IMR-90 (cell line): ENCODE results near the gene NTPCR. TPM values are rescaled to one million over a fixed set of nuclear protein-coding genes. Genes with fewer than 3 reads are reported as not detected.

ENCODE experiments used
- ATAC-seq: fragments of 200-7000 bp; cut with Tn5 transposase; 2 replicates; pipeline ENCODE4 v1.9.1; 2020; ENCODE audit warnings: low read depth, mild to moderate bottlenecking, moderate library complexity
- BruUV-seq: library from RNA; stranded (reverse); fragments of 400-500 nt; replicated peaks from 2 replicates; lab custom pipeline; 2021; lab: Mats Ljungman, UMichigan
- CTCF ChIA-PET: fragments of 300-600 bp; formaldehyde crosslinking; extraction: SDS; loops from one replicate; lab custom pipeline; 2021; ENCODE audit warnings: antibody characterized with exemption; lab: Yijun Ruan, JAX
- POLR2A ChIA-PET: fragments of 300-600 bp; sonication (Branson Sonifier 250); formaldehyde crosslinking; loops from one replicate; lab custom pipeline; 2022; ENCODE audit warnings: antibody characterized with exemption; ENCODE audit not compliant: unreplicated experiment; lab: Charles Lee
- DNase-seq: peaks from one replicate; pipeline ENCODE4 v3.0.0; 2013
- H2AFZ ChIP-seq: replicated peaks from 2 replicates; pipeline ENCODE3; 2013; ENCODE audit warnings: low read length, mild to moderate bottlenecking; ENCODE audit not compliant: poor library complexity
- H2AK5ac ChIP-seq: 2 replicates; pipeline ENCODE4 v1.6.1; 2013; ENCODE audit warnings: low read depth, low read length, inconsistent platforms
- H2AK9ac ChIP-seq: replicated peaks from 2 replicates; pipeline ENCODE3; 2013; ENCODE audit warnings: mild to moderate bottlenecking, low read depth, low read length, moderate library complexity; ENCODE audit not compliant: poor library complexity
- H2BK120ac ChIP-seq: 2 replicates; pipeline ENCODE4 v1.6.1; 2013; ENCODE audit warnings: low read depth, low read length, inconsistent platforms
- H2BK15ac ChIP-seq: 3 replicates; pipeline ENCODE4 v1.6.1; 2013; ENCODE audit warnings: low read depth, low read length, inconsistent platforms
- H2BK20ac ChIP-seq: 2 replicates; pipeline ENCODE4 v1.6.1; 2013; ENCODE audit warnings: low read depth, mild to moderate bottlenecking, inconsistent platforms, low read length, moderate library complexity
- H2BK5ac ChIP-seq: 2 replicates; pipeline ENCODE4 v1.6.1; 2013; ENCODE audit warnings: mild to moderate bottlenecking, low read depth, low read length, inconsistent platforms; ENCODE audit not compliant: poor library complexity, severe bottlenecking
- H3K14ac ChIP-seq: replicated peaks from 2 replicates; pipeline ENCODE4 v1.6.1; 2013; ENCODE audit warnings: low read depth, low read length, inconsistent platforms
- H3K18ac ChIP-seq: 2 replicates; pipeline ENCODE4 v1.6.1; 2013; ENCODE audit warnings: low read depth, low read length, control low read depth
- H3K23ac ChIP-seq: 2 replicates; pipeline ENCODE4 v1.6.1; 2013; ENCODE audit warnings: low read depth, low read length, inconsistent platforms
- H3K27ac ChIP-seq: 2 replicates; pipeline ENCODE4 v1.5.1; 2013; ENCODE audit warnings: mild to moderate bottlenecking, control low read depth, low read length; ENCODE audit not compliant: insufficient read depth
- H3K27me3 ChIP-seq: 2 replicates; pipeline ENCODE4 v1.6.1; 2013; ENCODE audit warnings: low read length; ENCODE audit not compliant: control insufficient read depth, insufficient read depth
- H3K36me3 ChIP-seq: 2 replicates; pipeline ENCODE4 v1.6.1; 2013; ENCODE audit warnings: low read length, mixed read lengths; ENCODE audit not compliant: control insufficient read depth, insufficient read depth
- H3K4ac ChIP-seq: 2 replicates; pipeline ENCODE4 v1.6.1; 2013; ENCODE audit warnings: low read depth, low read length, inconsistent platforms
- H3K4me1 ChIP-seq: 2 replicates; pipeline ENCODE4 v1.6.1; 2013; ENCODE audit warnings: low read length, mixed read lengths; ENCODE audit not compliant: control insufficient read depth, insufficient read depth
- H3K4me2 ChIP-seq: 2 replicates; pipeline ENCODE4 v1.6.1; 2013; ENCODE audit warnings: low read depth, mild to moderate bottlenecking, control low read depth, low read length, moderate library complexity
- H3K4me3 ChIP-seq: 2 replicates; pipeline ENCODE4 v1.5.1; 2013; ENCODE audit warnings: low read depth, mild to moderate bottlenecking, control low read depth, low read length, moderate library complexity; ENCODE audit not compliant: insufficient read depth
- H3K56ac ChIP-seq: 2 replicates; pipeline ENCODE4 v1.6.1; 2013; ENCODE audit warnings: low read length, inconsistent platforms; ENCODE audit not compliant: insufficient read depth; ENCODE audit errors: extremely low read depth
- H3K79me1 ChIP-seq, 2 experiments: 2 replicates each; pipeline ENCODE4 v1.6.1; 2013; ENCODE audit warnings: low read length in 2 of 2, inconsistent platforms in 1 of 2, low read depth in 1 of 2
- H3K9ac ChIP-seq: 2 replicates; pipeline ENCODE4 v1.6.1; 2013; ENCODE audit warnings: low read depth, low read length, control low read depth
- H3K9me1 ChIP-seq: 2 replicates; pipeline ENCODE4 v1.6.1; 2013; ENCODE audit warnings: low read length, inconsistent platforms; ENCODE audit not compliant: insufficient read depth
- H3K9me3 ChIP-seq: 2 replicates; pipeline ENCODE4 v1.6.1; 2013; ENCODE audit warnings: low read length; ENCODE audit not compliant: control insufficient read depth, insufficient read depth
- H4K20me1 ChIP-seq: 2 replicates; pipeline ENCODE4 v1.6.1; 2013; ENCODE audit warnings: low read length, inconsistent platforms; ENCODE audit not compliant: insufficient read depth
- H4K5ac ChIP-seq: 2 replicates; pipeline ENCODE4 v1.6.1; 2013; ENCODE audit warnings: mild to moderate bottlenecking, low read depth, low read length, control low read depth
- H4K8ac ChIP-seq, 2 experiments: 2 replicates each; pipeline ENCODE4 v1.6.1; 2013; ENCODE audit warnings: low read depth in 2 of 2, low read length in 2 of 2, control low read depth in 1 of 2, inconsistent platforms in 1 of 2
- H4K91ac ChIP-seq: 2 replicates; pipeline ENCODE4 v1.6.1; 2013; ENCODE audit warnings: low read depth, low read length, inconsistent platforms; ENCODE audit not compliant: insufficient read depth
- BHLHE40 ChIP-seq: fragments of 150-350 bp; IDR thresholded peaks from 2 replicates; pipeline ENCODE4 v1.6.1; 2016; ENCODE audit warnings: mild to moderate bottlenecking, low read depth, low read length
- CEBPB ChIP-seq: IDR thresholded peaks from 2 replicates; pipeline ENCODE4 v1.6.1; 2012; ENCODE audit warnings: low read depth, low read length, improper control_type of control experiment
- CHD1 ChIP-seq: IDR thresholded peaks from 2 replicates; pipeline ENCODE4 v1.6.1; 2012; ENCODE audit warnings: low read depth, low read length, improper control_type of control experiment
- CTCF ChIP-seq: conservative IDR thresholded peaks from 2 replicates; pipeline ENCODE4 v1.5.1; 2012; ENCODE audit warnings: mild to moderate bottlenecking, low read depth, low read length, improper control_type of control experiment
- ELK1 ChIP-seq: fragments of 150-350 bp; IDR thresholded peaks from 2 replicates; pipeline ENCODE4 v1.6.1; 2016; ENCODE audit warnings: low read depth, mild to moderate bottlenecking, low read length, moderate library complexity, borderline replicate concordance
- FOS ChIP-seq: fragments of 150-350 bp; IDR thresholded peaks from 2 replicates; pipeline ENCODE4 v1.6.1; 2016; ENCODE audit warnings: low read depth, low read length
- MAFK ChIP-seq: IDR thresholded peaks from 2 replicates; pipeline ENCODE4 v1.6.1; 2012; ENCODE audit warnings: low read depth, low read length, improper control_type of control experiment
- MAZ ChIP-seq: IDR thresholded peaks from 2 replicates; pipeline ENCODE4 v1.6.1; 2012; ENCODE audit warnings: low read depth, mild to moderate bottlenecking, low read length, improper control_type of control experiment, moderate library complexity, borderline replicate concordance
- MXI1 ChIP-seq: IDR thresholded peaks from 2 replicates; pipeline ENCODE4 v1.6.1; 2012; ENCODE audit warnings: low read depth, mild to moderate bottlenecking, low read length, moderate library complexity, borderline replicate concordance
- NFE2L2 ChIP-seq: fragments of 150-350 bp; IDR thresholded peaks from 2 replicates; pipeline ENCODE4 v1.6.1; 2016; ENCODE audit warnings: low read depth, mild to moderate bottlenecking, low read length
- POLR2A ChIP-seq: IDR thresholded peaks from 2 replicates; pipeline ENCODE4 v1.6.1; 2012; ENCODE audit warnings: mild to moderate bottlenecking, low read depth, low read length
- RCOR1 ChIP-seq: IDR thresholded peaks from 2 replicates; pipeline ENCODE4 v1.6.1; 2012; ENCODE audit warnings: mild to moderate bottlenecking, low read length, improper control_type of control experiment; ENCODE audit not compliant: insufficient replicate concordance
- RFX5 ChIP-seq: IDR thresholded peaks from 2 replicates; pipeline ENCODE4 v1.8.0; 2012; ENCODE audit warnings: low read depth, mild to moderate bottlenecking, low read length, moderate library complexity
- SMC3 ChIP-seq: fragments of 150-350 bp; IDR thresholded peaks from 2 replicates; pipeline ENCODE4 v1.6.1; 2016; ENCODE audit warnings: low read depth, mild to moderate bottlenecking, antibody characterized with exemption, low read length, moderate library complexity
- USF2 ChIP-seq: fragments of 150-350 bp; IDR thresholded peaks from 2 replicates; pipeline ENCODE4 v1.6.1; 2017; ENCODE audit warnings: mild to moderate bottlenecking, antibody characterized with exemption, low read length, low read depth
- whole genome bisulfite sequencing, 2 experiments: methylation state at CpG; one replicate each; pipeline versions ENCODE4 v1.1.5 to v1.1.7; 2013; ENCODE audit warnings: missing lambda C conversion rate in 2 of 2; ENCODE audit not compliant: insufficient read length in 1 of 2; ENCODE audit errors: extremely low coverage in 2 of 2; 5-methylcytosine and 5-hydroxymethylcytosine counted together
- dilution Hi-C: fragments of 300-500 bp; cut with HindIII; formaldehyde crosslinking; loops from one replicate; pipeline ENCODE4 v1.14.3; 2018; ENCODE audit warnings: low sequenced_read_pairs; ENCODE audit not compliant: unreplicated experiment
- in situ Hi-C: fragments of 300-500 bp; cut with MboI; formaldehyde crosslinking; loops from 3 replicates; pipeline ENCODE4 v1.14.3; 2019; ENCODE audit warnings: low sequenced_read_pairs, inconsistent platforms, mixed read lengths
- intact Hi-C: fragments of 100-400 bp; cut with micrococcal nuclease; formaldehyde crosslinking; loops from 2 replicates; pipeline ENCODE4 v1.10.0; 2022
- polyA plus RNA-seq, 3 experiments: library from polyadenylated mRNA; depleted of rRNA; stranded (reverse); fragments of >200 nt; gene quantifications; 2 replicates each; pipeline ENCODE4 v1.2.3, GENCODE V29; 2012; ENCODE audit warnings: low replicate concordance in 1 of 3
- total RNA-seq: library from RNA; depleted of rRNA; stranded (reverse); fragments of >200 nt; gene quantifications from 2 replicates; pipeline ENCODE4 v1.2.3, GENCODE V29; 2012

NTPCR gene
- total and polyA plus RNA-seq, 2 of the 4 experiments (the other 2 are of a cell fraction) = 13.3 to 16.5 TPM

- Histone ChIP-seq H2BK15ac (no peak overlapping the region), H2AK9ac (no peak overlapping the region), H3K27ac (no peak overlapping the region), H4K91ac (peak overlapping the region; percentile 5; the same call in 1 of the 2 replicates), H4K8ac (no peak overlapping the region), H3K9ac (no peak overlapping the region), H3K4me3 (no peak overlapping the region), H3K18ac (peak overlapping the region; percentile 16; the same call in 1 of the 2 replicates), H3K27me3 (no peaks in the 10 kb centered on the region), H3K14ac (no peak overlapping the region), H3K36me3 (peaks cover 18% of the 10 kb centered on the region; the same call in 1 of the 2 replicates), H2AFZ (no peak overlapping the region), H2AK5ac (peak overlapping the region; percentile 25; the same call in 1 of the 2 replicates), H2BK120ac (no peak overlapping the region; the same call in 1 of the 2 replicates), H3K4ac (peak overlapping the region; percentile 34; the same call in 1 of the 2 replicates), H3K9me1 (peaks cover 20% of the 10 kb centered on the region), H3K56ac (no peak overlapping the region), H3K4me2 (no peak overlapping the region), H3K9me3 (no peaks in the 10 kb centered on the region), H3K4me1 (peaks cover 17% of the 10 kb centered on the region), H2BK5ac (no peak overlapping the region), H3K23ac (no peak overlapping the region), H4K20me1 (no peaks in the 10 kb centered on the region), H4K5ac (no peak overlapping the region; the same call in 1 of the 2 replicates), H3K79me1 (no peaks in the 10 kb centered on the region), H2BK20ac (no peak overlapping the region)
- 20% methylated on average over 1 of the region's 13 CpGs; no CpG with 5 or more reads in 1 of the 2 experiments for WGBS, 2 experiments
- ChIA-PET CTCF (interaction anchor here (1.5 kb wide), 1 partner anchor 20 kb away, joined by 4 read pairs; no protein-coding TSS in a partner anchor), POLR2A (no interaction called here)
- DNase-seq = peak; percentile 23
- TF ChIP-seq ELK1 = no peak
- no peak for TF ChIP-seq MXI1
- no peak for TF ChIP-seq CEBPB
- no peak for TF ChIP-seq CTCF
- TF ChIP-seq NFE2L2 = no peak
- no peak for TF ChIP-seq POLR2A
- TF ChIP-seq CHD1 = no peak
- TF ChIP-seq FOS = no peak
- no peak for TF ChIP-seq USF2
- TF ChIP-seq MAFK = no peak
- TF ChIP-seq MAZ = no peak
- TF ChIP-seq SMC3 = no peak
- no peak for TF ChIP-seq BHLHE40
- TF ChIP-seq RCOR1 = no peak
- TF ChIP-seq RFX5 = no peak
- no TSS peak for BruUV-seq
- in situ Hi-C loops = no loop called here
- dilution Hi-C loops = no loop called here
- ATAC-seq = no peak
- intact Hi-C loops = no loop called here
Observed at GRCh38 chr1:232980355-232980978, 30.1 kb downstream of the NTPCR start.
